NB4 (cell line): ENCODE results near the gene ADCY10.
"Not testable (repeated sequence)": the region's sequence is repeated elsewhere in the genome, so short reads cannot be mapped to it uniquely, and the experiment has no call there.

ENCODE experiments used
- DNase-seq: peaks from one replicate; pipeline ENCODE4 v3.0.0; 2010; ENCODE audit warnings: low read depth
- H3K4me3 ChIP-seq: one replicate; pipeline ENCODE4 v1.5.1; 2011; ENCODE audit warnings: mild to moderate bottlenecking, low read depth, low read length, moderate library complexity
- MYC ChIP-seq: IDR thresholded peaks from 2 replicates; pipeline ENCODE4 v1.6.1; 2011; ENCODE audit warnings: low read depth, low read length
- POLR2A ChIP-seq: IDR thresholded peaks from 2 replicates; pipeline ENCODE4 v1.6.1; 2011; ENCODE audit warnings: mild to moderate bottlenecking; ENCODE audit not compliant: insufficient read length; ENCODE audit errors: extremely low read depth
- TF ChIP-seq, protein P1 (sequence below): IDR thresholded peaks from 2 replicates; pipeline ENCODE4 v1.6.1; 2011; ENCODE audit warnings: low read depth, low read length
- TF ChIP-seq, protein P2 (sequence below): IDR thresholded peaks from one replicate; pipeline ENCODE4 v1.5.1; 2012; ENCODE audit warnings: low read depth, low read length

ADCY10 gene

DNA sequence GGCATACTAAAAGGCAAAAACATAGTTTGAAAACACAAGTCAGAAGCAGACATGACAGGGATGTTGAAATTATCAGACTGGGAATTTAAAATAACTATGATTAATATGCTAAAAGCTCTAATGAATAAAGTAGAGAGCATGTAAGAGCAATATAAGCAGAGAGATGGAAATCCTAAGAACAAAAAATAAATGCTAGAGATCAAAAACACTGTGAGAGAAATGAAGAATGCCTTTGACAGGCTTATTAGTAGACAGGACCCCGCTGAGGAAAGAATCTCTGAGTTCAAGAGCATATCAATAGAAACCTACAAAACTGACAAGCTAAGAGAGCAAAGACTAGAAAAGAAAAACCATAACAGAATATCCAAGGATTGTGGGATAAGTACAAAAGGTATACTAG, 98.3 kb downstream of the ADCY10 start:
- no peak overlapping the region for H3K4me3 ChIP-seq
- no peak for DNase-seq
- no peak for TF ChIP-seq MYC
- no peak for TF ChIP-seq POLR2A
- TF ChIP-seq, protein P1, sequence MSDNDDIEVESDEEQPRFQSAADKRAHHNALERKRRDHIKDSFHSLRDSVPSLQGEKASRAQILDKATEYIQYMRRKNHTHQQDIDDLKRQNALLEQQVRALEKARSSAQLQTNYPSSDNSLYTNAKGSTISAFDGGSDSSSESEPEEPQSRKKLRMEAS, result no peak
- TF ChIP-seq, protein P2, sequence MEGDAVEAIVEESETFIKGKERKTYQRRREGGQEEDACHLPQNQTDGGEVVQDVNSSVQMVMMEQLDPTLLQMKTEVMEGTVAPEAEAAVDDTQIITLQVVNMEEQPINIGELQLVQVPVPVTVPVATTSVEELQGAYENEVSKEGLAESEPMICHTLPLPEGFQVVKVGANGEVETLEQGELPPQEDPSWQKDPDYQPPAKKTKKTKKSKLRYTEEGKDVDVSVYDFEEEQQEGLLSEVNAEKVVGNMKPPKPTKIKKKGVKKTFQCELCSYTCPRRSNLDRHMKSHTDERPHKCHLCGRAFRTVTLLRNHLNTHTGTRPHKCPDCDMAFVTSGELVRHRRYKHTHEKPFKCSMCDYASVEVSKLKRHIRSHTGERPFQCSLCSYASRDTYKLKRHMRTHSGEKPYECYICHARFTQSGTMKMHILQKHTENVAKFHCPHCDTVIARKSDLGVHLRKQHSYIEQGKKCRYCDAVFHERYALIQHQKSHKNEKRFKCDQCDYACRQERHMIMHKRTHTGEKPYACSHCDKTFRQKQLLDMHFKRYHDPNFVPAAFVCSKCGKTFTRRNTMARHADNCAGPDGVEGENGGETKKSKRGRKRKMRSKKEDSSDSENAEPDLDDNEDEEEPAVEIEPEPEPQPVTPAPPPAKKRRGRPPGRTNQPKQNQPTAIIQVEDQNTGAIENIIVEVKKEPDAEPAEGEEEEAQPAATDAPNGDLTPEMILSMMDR, result no peak

DNA sequence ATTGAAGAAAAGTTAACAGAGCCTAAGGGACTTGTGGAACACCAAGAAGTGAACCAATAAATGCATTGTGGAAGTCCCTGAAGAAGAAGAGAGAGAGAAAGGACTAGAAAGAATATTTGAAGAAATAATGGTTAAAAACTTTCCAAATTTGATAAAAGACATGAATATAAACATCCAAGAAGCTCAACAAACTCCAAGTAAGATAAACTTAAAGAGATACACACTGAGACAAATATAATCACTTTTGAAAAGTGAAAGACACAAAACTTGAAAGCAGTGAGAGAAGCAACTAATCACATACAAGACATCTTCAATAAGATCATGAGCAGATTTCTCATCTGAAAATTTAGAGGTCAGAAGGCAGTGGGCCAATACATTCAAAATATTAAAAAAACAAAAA, 101.0 kb downstream of the ADCY10 start:
- no peak overlapping the region for H3K4me3 ChIP-seq
- DNase-seq, result no peak
- TF ChIP-seq, protein P1, result no peak
- TF ChIP-seq, protein P2, result no peak

DNA sequence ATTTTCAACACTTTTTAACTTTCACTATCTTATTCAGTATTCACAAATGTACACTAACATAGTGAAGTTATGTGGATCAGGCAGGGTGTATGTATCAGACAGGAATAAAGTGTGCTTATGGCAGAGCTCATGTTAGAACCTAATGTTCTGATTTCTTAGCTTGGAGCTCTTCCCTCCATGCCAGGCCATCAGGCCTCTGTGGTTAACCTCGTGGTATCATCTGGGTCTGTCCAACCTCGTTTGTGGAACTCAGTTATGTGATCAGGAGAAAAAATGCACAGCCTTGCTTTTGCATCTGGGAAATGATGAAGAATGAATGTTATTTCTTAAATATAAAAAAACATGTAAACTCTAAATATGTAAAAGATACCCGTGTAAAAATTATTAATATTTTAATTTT, 105.2 kb downstream of the ADCY10 start:
- DNase-seq, result no peak
- H3K4me3 ChIP-seq, result no peak overlapping the region
- TF ChIP-seq, protein P1, result no peak
- TF ChIP-seq POLR2A (no peak), MYC (no peak)
- TF ChIP-seq, protein P2, result no peak

DNA sequence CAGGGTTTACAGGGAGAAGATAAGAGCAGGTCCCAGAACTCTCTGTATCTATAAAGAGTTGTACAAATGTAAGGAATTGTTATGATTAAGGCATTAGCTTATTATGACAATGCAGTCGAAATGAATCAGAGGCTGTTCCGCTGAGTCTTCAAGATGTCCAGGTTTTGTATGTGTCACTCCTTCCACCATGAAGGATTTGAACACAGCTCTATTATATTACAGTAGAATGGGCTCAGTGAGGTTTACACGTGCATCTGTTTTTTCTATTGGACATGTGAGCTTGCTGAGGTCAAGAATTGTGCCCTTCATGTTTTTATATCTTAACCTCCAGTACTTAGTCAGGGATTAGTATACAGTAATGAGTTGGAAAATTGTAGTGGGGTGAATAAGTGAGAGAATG, 105.8 kb downstream of the ADCY10 start:
- DNase-seq, result no peak
- no peak overlapping the region for H3K4me3 ChIP-seq
- TF ChIP-seq, protein P2, result no peak
- no peak for TF ChIP-seq POLR2A
- TF ChIP-seq MYC, result no peak
- TF ChIP-seq, protein P1, result no peak

DNA sequence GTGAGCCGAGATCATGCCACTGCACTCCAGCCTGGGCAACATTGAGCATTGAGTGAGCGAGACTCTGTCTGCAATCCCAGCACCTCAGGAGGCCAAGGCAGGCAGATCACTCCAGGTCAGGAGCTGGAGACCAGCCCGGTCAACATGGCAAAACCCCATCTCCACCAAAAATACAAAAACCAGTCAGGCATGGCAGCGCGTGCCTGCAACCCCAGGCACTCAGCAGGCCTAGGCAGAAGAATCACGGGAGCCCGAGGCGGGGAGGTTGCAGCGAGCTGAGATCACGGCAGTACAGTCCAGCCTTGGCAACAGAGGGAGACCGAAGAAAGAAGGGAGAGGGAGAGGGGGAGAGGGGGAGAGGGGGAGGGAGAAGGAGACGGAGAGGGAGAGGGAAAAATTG, 107.3 kb downstream of the ADCY10 start:
- not testable (repeated sequence) for H3K4me3 ChIP-seq, DNase-seq

DNA sequence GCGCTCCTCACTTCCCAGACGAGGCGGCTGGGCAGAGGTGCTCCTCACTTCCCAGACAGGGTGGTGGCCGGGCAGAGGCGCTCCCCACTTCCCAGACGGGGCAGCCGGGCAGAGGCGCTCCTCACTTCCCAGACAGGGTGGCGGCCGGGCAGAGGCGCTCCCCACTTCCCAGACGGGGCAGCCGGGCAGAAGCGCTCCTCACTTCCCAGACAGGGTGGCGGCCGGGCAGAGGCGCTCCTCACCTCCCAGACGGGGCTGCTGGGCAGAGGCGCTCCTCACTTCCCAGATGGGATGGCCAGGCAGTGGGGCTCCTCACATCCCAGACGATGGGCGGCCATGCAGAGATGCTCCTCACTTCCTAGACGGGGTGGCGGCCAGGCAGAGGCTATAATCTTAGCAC, 107.7 kb downstream of the ADCY10 start:
- not testable (repeated sequence) for DNase-seq, H3K4me3 ChIP-seq

DNA sequence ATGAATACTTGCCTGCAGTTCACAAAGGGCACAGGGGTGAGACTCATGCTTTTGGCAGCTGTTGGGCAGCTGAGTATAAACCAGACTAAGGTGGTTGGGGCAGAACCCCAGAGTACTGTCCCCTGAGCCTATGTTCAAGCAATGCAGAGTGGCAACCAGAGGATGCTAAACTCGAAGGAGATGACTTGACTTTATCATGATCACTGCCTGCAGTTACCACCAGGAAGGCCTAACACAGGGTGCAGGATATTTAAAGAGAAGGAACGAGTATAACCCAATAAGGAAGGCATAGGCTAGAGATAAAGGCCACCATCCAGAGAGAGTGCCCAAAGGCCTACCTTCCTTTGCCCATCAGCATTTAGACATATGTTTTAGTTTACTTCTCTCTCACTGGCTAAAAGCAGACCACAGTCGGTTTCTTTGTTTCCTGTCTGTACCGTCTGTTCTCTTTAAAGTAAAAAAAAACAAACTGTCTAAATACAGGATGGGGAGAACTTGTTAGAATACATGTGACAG, 108.8 kb downstream of the ADCY10 start:
- no peak overlapping the region for H3K4me3 ChIP-seq
- DNase-seq, result peak; percentile 27
- TF ChIP-seq POLR2A (no peak), MYC (no peak)
- TF ChIP-seq, protein P1, result no peak
- TF ChIP-seq, protein P2, result no peak
